HepG2 (cell line): ENCODE data around the gene HOXD4. TPM values are rescaled to one million over a fixed set of nuclear protein-coding genes. Genes with fewer than 3 reads are reported as not detected.
A peak's percentile ranks its signal among the peaks of the same experiment; 100 is the strongest.

Experiments
- AKAP8 ChIP-seq: sonication (generic); formaldehyde crosslinking; IDR thresholded peaks from 2 replicates; pipeline ENCODE4 v1.5.1; 2020; ENCODE audit warnings: mild to moderate bottlenecking, missing genetic modification reagents
- ARHGAP35 ChIP-seq: sonication (generic); formaldehyde crosslinking; IDR thresholded peaks from 2 replicates; pipeline ENCODE4 v1.9.0; 2022; ENCODE audit warnings: mild to moderate bottlenecking, inconsistent platforms, moderate library complexity, missing genetic modification reagents, borderline replicate concordance
- ATAD3A ChIP-seq: sonication (generic); formaldehyde crosslinking; IDR thresholded peaks from 2 replicates; pipeline ENCODE4 v1.4.0; 2020; ENCODE audit warnings: missing genetic modification reagents
- ATF7-NPFF ChIP-seq: sonication (generic); formaldehyde crosslinking; IDR thresholded peaks from 2 replicates; pipeline ENCODE4 v1.8.1; 2023; ENCODE audit warnings: mild to moderate bottlenecking, low read depth, missing genetic modification reagents, moderate library complexity
- FOXO1 ChIP-seq: sonication (generic); formaldehyde crosslinking; IDR thresholded peaks from 2 replicates; pipeline ENCODE4 v1.4.0; 2020; ENCODE audit warnings: missing genetic modification reagents
- HMGXB3 ChIP-seq: sonication (generic); formaldehyde crosslinking; IDR thresholded peaks from 2 replicates; pipeline ENCODE4 v1.4.0; 2020; ENCODE audit warnings: missing genetic modification reagents, borderline replicate concordance
- JUNB ChIP-seq: sonication (generic); formaldehyde crosslinking; IDR thresholded peaks from 2 replicates; pipeline ENCODE4 v1.8.0; 2022; ENCODE audit warnings: missing genetic modification reagents, mild to moderate bottlenecking, borderline replicate concordance
- LCORL ChIP-seq, 2 experiments: fragments of 450-650 bp in 1 of 2; sonication (generic) in 1 of 2; formaldehyde crosslinking in 1 of 2; IDR thresholded peaks; 2 replicates each; pipeline versions ENCODE4 v1.5.0 to v1.6.1; 2017 to 2020; ENCODE audit warnings: antibody characterized with exemption in 1 of 2, missing genetic modification reagents in 1 of 2
- TOE1 ChIP-seq: sonication (generic); formaldehyde crosslinking; IDR thresholded peaks from 2 replicates; pipeline ENCODE4 v1.4.0; 2020; ENCODE audit warnings: mild to moderate bottlenecking, missing genetic modification reagents
- TP53 ChIP-seq: sonication (generic); formaldehyde crosslinking; conservative IDR thresholded peaks from 2 replicates; pipeline ENCODE4 v1.4.0; 2020; ENCODE audit warnings: missing genetic modification reagents
- YEATS4 ChIP-seq: sonication (generic); formaldehyde crosslinking; IDR thresholded peaks from 2 replicates; pipeline ENCODE4 v1.4.0; 2020; ENCODE audit warnings: missing genetic modification reagents, borderline replicate concordance
- ZNF432 ChIP-seq: sonication (generic); formaldehyde crosslinking; IDR thresholded peaks from 2 replicates; pipeline ENCODE4 v1.5.0; 2020; ENCODE audit warnings: missing genetic modification reagents, mild to moderate bottlenecking, borderline replicate concordance
- ZNF567 ChIP-seq: sonication (generic); formaldehyde crosslinking; IDR thresholded peaks from 2 replicates; pipeline ENCODE4 v1.8.1; 2023; ENCODE audit warnings: mild to moderate bottlenecking, missing genetic modification reagents, borderline replicate concordance
- ZNF687 ChIP-seq: sonication (generic); formaldehyde crosslinking; IDR thresholded peaks from 2 replicates; pipeline ENCODE4 v1.5.1; 2020; ENCODE audit warnings: mild to moderate bottlenecking, missing genetic modification reagents, moderate library complexity
- ZNF713 ChIP-seq: sonication (generic); formaldehyde crosslinking; IDR thresholded peaks from 2 replicates; pipeline ENCODE4 v1.4.0; 2020; ENCODE audit warnings: mild to moderate bottlenecking, missing genetic modification reagents
- ZNF724P ChIP-seq: sonication (generic); formaldehyde crosslinking; IDR thresholded peaks from 2 replicates; pipeline ENCODE4 v1.8.0; 2022; ENCODE audit warnings: missing genetic modification reagents, borderline replicate concordance
- ZNF891 ChIP-seq: sonication (generic); formaldehyde crosslinking; IDR thresholded peaks from 2 replicates; pipeline ENCODE4 v1.5.0; 2020; ENCODE audit warnings: mild to moderate bottlenecking, missing genetic modification reagents
- ZUFSP ChIP-seq: sonication (generic); formaldehyde crosslinking; IDR thresholded peaks from 2 replicates; pipeline ENCODE4 v1.9.0; 2021; ENCODE audit warnings: missing genetic modification reagents, mild to moderate bottlenecking, borderline replicate concordance
- polyA plus RNA-seq, 8 experiments: library from polyadenylated mRNA; depleted of rRNA in 3 of 8; stranded (reverse) in 7 of 8; unstranded in 1 of 8; fragments of >200 nt; fragmentation: Illumina TruSeq in 4 of 8; extraction: Trizol in 4 of 8; gene quantifications; 2 replicates each; pipeline versions ENCODE4 v1.2.1 to v1.2.3, GENCODE V29; 2011 to 2016; ENCODE audit warnings: low read depth in 4 of 8, missing spikeins in 1 of 8, mixed read lengths in 1 of 8; ENCODE audit not compliant: insufficient read depth in 1 of 8
- total RNA-seq, 5 experiments: library from RNA; depleted of rRNA; stranded (reverse); fragments of >200 nt; fragmentation: Illumina TruSeq; extraction: Trizol; gene quantifications; 2 replicates each; pipeline ENCODE4 v1.2.3, GENCODE V29; 2016; ENCODE audit warnings: low read depth in 1 of 5

HOXD4 gene
- total and polyA plus RNA-seq, 2 of the 13 experiments (the other 11 are each of a cell fraction or from before 2014, with no cell fraction given) = not detected

- TF ChIP-seq ARHGAP35 (CRISPR knock-in tag) (no peak), YEATS4 (CRISPR knock-in tag) (peak; percentile 67; the same call in 1 of the 2 replicates), ATF7-NPFF (peak; percentile 56), ZNF687 (CRISPR knock-in tag) (peak; percentile 96), ZNF432 (CRISPR knock-in tag) (no peak), LCORL (IDR thresholded peaks at IDR 0.05) (no peak), LCORL (CRISPR knock-in tag; IDR thresholded peaks at IDR 0.05) (peak; percentile 58; the same call in 1 of the 2 replicates), FOXO1 (peak; percentile 8; the same call in 1 of the 2 replicates), ZUFSP (no peak), ZNF713 (no peak), TP53 (CRISPR knock-in tag) (peak; percentile 40; the same call in 1 of the 2 replicates), AKAP8 (CRISPR knock-in tag) (no peak), TOE1 (CRISPR knock-in tag) (no peak), ZNF891 (CRISPR knock-in tag) (no peak), JUNB (no peak), ATAD3A (no peak), ZNF724P (peak; percentile 78; the same call in 1 of the 2 replicates), ZNF567 (CRISPR knock-in tag) (no peak), HMGXB3 (CRISPR knock-in tag) (no peak)
Measured at GRCh38 chr2:176187899-176188773, 36.8 kb downstream of the HOXD4 start, which contains the start of gene HOXD1 (continued).
